GM18526 (cell line): ENCODE data around the gene CILP2.

Experiments used
- POLR2A ChIP-seq: IDR thresholded peaks from 3 replicates; pipeline ENCODE4 v1.6.1; 2011; ENCODE audit not compliant: insufficient read length; ENCODE audit errors: extremely low read depth

Gene CILP2

DNA sequence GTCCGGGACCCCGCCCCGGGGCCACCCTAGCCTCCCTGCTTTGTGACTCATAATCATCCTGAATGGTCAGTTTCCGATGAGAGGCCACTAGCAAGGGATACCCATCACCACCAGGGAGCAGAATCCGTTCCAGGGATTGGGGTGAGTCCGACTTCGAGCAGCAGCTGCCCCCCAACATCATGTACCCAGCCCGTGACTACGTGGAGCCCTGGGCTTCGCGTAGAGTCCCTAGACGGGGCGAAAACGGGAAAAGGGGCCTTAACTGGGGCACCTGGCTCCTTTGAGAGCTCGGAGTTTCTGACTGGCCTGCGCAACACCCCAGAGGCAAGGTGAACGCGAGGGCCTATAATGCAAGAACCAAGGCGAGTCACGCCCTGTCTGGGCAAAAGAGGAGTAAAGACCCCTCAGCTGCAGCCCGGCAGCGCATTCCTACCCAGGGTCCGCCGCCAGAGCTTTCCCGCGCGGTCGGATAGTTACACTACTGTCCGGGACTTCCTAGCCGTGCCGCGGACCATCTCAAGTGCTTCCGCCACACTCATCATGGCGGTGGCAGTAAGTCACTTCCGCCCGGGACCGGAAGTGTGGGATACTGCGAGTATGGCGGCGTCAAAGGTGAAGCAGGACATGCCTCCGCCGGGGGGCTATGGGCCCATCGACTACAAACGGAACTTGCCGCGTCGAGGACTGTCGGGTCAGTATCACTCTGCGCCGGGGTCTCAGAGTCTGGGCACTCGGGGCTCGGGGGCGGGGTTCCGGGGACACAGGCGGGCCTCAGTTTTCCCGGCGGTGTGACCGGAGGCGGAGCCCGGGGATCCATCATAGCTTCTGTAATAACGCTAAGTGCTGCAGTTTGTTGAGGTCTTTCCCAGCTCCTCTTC is 22.2 kb upstream of the CILP2 start, which contains the start of gene NDUFA13:
NDUFA13 (plus strand) TSS at position 584 of the 878 bp plus-strand sequence; CDS start at position 598, 14 bp downstream.
- TF ChIP-seq POLR2A, result peak; percentile 92

DNA sequence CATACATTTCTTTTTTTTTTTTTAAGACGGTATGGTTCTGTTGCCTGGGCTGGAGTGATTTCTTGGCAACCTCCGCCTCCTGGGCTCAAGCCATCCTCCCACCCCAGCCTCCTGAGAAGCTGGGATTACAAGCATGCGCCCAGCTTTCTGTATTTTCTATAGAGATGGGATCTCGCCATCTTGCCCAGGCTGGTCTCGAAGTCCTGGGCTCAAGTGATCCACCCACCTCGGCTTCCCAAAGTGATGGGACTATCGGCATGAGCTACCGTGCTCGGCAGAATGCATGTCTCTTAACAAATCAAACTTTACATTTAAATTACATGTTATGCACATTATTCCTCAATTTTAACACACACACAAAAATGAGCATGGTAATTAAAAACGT is 20.8 kb upstream of the CILP2 start:
- no peak for TF ChIP-seq POLR2A

DNA sequence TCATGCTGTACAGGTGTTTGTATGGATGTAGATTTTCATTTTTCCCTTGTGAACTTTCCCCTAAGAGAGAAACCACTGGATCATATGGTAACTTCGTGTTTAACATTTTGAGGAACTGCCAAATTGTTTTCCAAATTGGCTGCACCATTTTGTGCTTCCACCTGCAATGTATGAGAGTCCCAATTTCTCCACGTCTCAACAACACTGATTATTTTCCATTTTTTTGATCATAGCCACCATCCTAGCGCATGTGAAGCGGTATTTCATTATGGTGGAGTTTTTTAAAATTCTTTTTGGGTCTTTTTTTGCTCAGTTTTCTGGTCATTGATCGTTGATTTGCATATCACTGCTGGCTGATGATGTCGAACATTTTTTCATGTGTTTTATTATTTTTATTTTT is 17.1 kb upstream of the CILP2 start:
- TF ChIP-seq POLR2A, result no peak

DNA sequence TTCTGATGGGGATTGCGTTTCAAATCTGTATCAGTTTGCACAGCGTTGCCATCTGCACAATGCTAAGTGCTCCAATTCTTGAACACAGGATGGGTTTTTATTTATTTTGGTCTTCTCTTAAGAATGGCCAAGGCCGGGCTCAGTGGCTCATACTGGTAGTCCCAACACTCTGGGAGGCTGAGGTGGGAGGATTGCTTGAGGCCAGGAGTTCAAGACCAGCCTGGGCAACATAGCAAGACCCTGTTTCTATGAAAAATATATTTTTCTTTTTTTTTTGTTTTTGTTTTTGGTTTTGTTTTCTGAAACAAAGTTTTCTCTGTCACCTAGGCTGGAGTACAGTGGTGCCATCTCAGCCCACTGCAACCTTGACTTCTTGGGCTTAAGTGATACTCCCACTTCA is 14.9 kb upstream of the CILP2 start:
- no peak for TF ChIP-seq POLR2A

DNA sequence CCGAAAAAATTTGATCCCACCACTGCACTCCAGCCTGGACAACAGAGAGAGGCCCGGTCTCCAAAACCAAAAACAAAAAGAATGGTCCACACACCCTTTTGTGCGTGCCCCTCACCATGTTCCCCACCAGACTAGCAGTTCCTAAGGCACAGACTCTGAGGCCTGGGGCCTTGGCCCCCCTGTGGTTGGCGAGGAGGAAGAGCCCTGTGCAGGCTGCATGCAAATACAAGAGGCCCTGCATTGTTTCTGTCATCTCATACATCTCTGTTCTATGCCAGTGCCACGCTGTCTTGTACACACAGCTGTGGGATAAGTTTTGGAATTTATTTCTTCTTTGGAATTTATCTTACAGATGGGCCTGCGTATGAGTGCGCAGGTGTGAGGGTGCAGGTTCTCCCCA is 14.0 kb upstream of the CILP2 start:
- TF ChIP-seq POLR2A, result no peak

DNA sequence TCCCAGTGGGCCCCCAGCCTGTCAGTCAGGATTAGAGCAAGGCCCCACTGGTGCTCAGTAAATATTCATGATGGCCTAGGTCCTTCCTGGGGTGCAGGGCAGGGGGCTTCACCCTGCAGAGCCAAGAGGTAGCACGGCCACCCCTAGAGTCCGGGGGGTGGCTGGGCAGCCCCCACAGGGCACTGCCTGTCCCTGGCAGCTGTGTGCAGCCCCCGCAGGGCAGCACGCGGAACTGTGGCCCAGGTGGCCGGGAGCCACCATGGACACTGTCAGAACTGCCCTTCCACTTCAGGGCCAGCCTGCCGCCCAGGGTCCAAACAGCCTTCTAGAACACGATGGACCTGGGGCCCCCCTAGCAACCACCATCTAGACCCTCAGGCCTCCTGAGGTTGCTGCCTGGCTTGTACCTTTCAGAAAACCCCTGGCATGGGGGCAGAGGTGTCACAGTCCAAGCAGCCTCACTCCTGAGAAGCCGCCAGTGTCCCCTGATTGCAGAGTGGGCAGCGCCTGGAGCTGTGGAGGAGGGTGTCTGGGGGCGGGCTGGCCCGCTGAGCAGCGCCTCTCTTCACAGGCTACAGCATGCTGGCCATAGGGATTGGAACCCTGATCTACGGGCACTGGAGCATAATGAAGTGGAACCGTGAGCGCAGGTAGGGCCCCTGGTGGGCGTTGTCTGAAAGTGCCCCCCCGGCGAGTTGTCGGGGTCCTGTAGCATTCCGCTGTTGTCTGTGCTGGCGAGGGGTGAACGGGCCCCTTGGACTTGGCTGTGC is 12.3 kb upstream of the CILP2 start:
- TF ChIP-seq POLR2A, result no peak

DNA sequence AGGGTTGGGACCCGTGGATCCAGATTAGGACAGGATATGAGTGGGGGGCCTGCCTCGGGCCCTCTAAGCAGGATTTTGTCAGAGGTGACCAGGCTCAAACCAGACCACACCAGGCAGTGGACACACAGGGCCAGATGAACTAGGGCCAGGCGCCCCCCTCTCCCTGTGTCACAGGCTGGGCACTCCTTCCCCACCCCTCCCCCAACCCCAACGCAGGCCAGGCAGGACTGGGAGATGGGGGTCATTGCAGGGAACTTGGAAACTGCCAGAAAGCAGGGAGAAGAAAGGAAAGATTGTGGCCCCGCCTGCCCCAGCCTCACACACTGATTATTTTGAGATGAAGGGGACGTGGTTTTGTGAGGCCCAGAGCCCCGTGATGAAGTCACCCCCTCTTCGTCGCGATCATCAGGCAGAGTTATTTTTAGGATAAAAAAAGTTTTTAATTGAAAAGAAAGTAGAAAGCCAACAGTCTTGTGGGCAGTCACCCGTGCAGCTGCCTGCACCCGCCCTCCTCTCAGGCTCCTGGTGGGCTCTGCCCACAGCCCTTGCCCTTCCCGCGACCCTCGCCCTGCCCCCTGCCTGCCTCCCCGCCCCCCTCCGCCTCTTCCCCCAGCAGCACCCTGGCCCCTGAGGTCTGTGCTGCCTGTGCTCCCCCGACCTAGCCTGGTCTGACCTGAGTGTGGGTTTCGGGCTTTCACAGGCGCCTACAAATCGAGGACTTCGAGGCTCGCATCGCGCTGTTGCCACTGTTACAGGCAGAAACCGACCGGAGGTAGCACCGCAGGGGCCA is 11.3 kb upstream of the CILP2 start:
- TF ChIP-seq POLR2A, result no peak

DNA sequence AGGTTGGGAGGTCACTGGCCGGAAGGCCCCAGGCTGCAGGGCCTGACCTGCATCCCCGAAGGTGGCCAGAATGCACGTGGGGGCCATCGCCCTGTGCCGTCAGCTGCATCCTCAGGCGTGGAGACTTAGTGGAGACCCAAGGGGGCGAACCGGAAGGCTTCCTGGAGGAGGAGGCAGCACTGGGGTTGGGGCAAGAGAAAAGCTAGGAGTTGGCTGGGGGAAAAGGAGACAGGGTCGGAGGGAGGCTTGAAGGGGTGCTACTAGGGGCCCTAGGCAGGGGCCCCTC is 10.8 kb upstream of the CILP2 start:
- no peak for TF ChIP-seq POLR2A

DNA sequence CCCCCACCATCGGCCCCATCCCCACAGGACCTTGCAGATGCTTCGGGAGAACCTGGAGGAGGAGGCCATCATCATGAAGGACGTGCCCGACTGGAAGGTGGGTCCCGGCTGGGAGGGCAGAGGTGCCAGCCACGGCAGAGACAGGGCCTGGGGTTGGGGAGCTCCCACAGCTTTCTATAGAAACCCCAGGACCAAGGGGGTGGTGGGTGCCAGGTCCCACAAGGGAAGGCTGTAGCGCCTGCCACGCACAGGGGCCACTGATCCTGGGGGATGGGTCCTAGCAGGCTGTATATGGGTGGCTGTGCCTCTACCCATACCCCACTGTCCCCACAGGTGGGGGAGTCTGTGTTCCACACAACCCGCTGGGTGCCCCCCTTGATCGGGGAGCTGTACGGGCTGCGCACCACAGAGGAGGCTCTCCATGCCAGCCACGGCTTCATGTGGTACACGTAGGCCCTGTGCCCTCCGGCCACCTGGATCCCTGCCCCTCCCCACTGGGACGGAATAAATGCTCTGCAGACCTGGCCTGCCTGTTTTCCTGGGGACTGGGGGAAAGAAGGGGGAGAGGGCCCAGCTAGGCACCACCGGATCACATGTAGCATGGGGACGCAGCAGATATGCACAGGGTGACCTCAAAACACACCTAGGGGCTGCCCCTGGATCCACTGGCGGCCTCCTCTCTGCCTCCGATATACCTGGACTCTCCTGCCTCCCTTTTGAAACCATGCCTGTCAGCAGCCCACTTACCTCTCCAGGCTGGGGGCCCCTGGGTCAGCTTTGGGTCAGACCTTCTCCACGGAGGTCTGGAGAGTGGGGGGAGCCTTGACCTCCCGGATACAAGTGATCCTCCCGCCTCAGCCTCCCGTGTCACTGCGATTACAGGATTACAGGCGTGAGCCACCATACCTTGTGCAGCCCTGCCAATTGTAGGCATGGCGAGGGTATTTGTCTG is 10.1 kb upstream of the CILP2 start:
- TF ChIP-seq POLR2A, result no peak

DNA sequence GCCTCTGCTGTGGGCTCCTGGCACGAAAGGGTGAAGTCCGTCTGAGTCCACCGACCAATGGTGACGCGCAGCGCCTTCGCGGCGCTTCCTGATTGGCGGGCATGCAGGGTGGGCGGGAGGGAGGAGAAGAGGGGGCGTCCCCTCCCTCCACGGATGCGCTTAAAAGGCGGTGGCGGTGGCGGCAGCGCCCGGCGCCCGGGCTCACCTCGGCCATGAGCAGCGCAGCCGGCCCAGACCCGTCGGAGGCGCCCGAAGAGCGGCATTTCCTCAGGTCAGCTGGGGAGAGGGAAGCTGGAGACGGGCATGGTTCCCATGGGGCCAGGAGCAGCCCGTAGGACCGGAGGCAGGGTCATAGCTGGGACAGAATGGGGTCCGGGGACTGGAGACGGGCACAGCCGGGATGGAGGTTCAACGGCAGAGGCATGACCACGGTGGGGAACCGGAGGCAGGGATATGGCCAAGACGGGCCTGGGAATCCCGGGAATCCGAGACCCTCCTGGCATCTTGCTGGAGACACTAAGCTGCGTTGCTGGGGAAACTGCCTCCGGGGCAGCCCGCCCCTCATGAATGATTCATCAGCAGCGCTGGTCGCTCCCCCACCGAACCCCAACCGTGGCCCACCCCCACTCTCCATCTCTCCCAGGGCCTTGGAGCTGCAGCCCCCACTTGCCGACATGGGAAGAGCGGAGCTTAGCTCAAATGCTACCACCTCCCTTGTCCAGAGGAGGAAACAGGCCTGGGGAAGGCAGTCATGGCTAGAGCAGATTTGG is 9.2 kb upstream of the CILP2 start, which contains the start of gene YJEFN3:
YJEFN3 (plus strand) TSS at position 191 of the 770 bp plus-strand sequence; CDS start at position 213, 22 bp downstream.
- TF ChIP-seq POLR2A, result no peak

DNA sequence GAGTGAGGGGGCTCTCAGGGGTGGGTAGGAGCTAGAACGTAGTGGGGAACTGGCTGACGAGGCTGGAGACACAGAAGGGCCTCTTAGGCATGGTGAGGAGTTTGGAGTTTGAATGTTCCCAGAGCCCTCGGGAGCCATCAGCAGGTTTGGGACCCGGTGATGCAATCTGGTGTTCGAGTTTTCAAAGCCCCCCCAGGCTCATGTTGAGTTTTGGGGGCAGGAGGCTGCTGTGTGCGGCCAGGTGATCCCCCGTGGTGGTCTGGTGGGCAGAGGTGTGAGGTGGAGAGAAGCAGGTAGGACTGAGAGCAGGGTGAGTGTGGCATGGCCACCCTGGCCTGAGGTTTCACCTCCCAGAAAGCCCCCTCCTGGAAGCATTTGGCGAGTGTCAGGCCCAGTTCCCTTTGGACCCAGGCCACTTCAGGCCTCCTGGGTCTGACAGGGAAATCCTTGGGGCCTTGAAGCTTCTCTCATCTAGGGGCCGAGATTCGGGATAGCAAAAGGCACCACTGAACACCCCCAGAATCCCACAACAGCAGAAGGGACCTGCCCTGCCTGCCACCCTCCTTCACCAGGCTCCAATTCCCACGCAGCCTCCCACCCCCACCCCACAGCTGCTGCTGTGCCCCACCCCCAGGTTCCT is 8.2 kb upstream of the CILP2 start:
- TF ChIP-seq POLR2A, result no peak

DNA sequence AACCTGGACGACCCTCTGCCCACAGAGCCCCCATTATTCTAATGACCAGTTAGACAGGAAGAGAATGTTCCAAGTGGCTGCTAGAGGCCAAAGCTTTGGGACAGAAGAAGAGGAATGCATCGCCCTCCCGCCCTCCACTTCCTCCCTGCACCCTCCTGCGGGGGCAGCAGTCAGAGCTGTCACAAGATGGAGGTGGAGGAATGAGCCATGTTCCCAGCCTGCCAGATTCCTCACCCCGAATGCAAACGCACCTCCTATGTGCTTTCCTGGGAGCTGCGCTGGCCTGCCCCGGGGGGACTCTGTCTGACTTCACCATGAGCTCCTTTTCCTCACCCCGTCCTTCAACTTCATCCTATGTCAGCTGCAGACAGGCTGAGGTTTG is 7.7 kb upstream of the CILP2 start:
- no peak for TF ChIP-seq POLR2A

DNA sequence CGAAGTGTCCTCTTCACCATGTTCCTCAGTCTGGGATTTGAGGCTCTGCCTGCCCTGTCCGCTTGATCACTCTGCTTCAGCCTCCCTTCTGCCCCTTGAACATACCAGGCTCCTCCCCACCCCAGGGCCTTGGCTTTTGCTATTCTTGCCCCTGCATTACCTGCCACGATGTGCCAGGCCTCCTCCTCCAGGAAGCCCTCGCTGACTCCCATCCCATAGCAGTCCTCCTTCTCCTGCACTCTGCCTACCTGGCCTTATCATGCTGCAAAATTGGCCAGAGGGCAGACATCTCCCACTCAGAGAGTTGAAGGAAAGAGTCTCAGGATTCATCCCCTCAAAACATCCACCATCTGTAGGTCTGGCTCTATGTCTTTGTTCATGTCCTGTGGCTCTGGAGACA is 7.2 kb upstream of the CILP2 start:
- TF ChIP-seq POLR2A, result no peak
